Transverse colon (tissue), 4 donors: ENCODE results near the gene TBC1D7.

ENCODE experiments used
- EP300 ChIP-seq: sonication (generic); formaldehyde crosslinking; IDR thresholded peaks from one replicate; pipeline ENCODE4 v1.6.1; 2017; ENCODE audit warnings: antibody characterized with exemption, low read depth
- POLR2A ChIP-seq: fragments of 450-650 bp; IDR thresholded peaks from one replicate; pipeline ENCODE4 v1.6.1; 2016; ENCODE audit warnings: antibody characterized with exemption, mild to moderate bottlenecking, moderate library complexity
- POLR2AphosphoS5 ChIP-seq, 3 donors: sonication (generic); formaldehyde crosslinking; IDR thresholded peaks; one replicate each; pipeline ENCODE4 v1.6.1; 2016; ENCODE audit warnings: antibody characterized with exemption in 3 of 3
- TF ChIP-seq, protein P1 (sequence below), 5 experiments: fragments of 200-600 bp in 3 of 5; fragments of 450-650 bp in 2 of 5; sonication (generic) in 3 of 5; IDR thresholded peaks; 1 replicate in 2 of 5; 2 replicates in 3 of 5; pipeline ENCODE4 v1.5.1; 2016 to 2017; ENCODE audit warnings: antibody characterized with exemption in 5 of 5, inconsistent platforms in 3 of 5, mild to moderate bottlenecking in 2 of 5, moderate library complexity in 1 of 5

DNA sequence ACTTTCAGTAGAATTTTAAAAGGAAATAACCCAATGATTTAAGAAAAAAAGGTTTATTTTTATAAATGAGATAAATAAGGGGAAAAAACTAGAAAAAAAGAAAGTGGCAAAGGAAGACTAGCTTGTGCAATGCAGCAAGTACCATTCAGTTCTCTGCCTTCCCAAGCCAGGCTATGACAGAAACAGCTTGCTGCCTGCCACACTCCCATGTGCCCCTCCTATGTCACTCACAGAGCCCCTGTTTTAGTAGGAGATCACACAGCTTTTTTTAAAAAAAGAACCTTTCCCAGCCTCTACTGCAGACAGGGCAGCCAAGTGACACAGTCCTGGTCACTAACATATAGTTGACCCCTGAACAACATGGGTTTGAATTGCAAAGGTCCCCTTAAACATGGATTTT is 13.5 kb downstream of the TBC1D7 start:
- no peak for TF ChIP-seq POLR2AphosphoS5 (IDR thresholded peaks at IDR 0.05)
- no peak for TF ChIP-seq POLR2A
- TF ChIP-seq, protein P1, sequence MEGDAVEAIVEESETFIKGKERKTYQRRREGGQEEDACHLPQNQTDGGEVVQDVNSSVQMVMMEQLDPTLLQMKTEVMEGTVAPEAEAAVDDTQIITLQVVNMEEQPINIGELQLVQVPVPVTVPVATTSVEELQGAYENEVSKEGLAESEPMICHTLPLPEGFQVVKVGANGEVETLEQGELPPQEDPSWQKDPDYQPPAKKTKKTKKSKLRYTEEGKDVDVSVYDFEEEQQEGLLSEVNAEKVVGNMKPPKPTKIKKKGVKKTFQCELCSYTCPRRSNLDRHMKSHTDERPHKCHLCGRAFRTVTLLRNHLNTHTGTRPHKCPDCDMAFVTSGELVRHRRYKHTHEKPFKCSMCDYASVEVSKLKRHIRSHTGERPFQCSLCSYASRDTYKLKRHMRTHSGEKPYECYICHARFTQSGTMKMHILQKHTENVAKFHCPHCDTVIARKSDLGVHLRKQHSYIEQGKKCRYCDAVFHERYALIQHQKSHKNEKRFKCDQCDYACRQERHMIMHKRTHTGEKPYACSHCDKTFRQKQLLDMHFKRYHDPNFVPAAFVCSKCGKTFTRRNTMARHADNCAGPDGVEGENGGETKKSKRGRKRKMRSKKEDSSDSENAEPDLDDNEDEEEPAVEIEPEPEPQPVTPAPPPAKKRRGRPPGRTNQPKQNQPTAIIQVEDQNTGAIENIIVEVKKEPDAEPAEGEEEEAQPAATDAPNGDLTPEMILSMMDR (IDR thresholded peaks at IDR 0.05): no peak
- no peak for TF ChIP-seq EP300
